HG02642 (cell line): ENCODE results near the gene MRPL39.
"Not testable (repeated sequence)": the region's sequence is repeated elsewhere in the genome, so short reads cannot be mapped to it uniquely, and the experiment has no call there.

Source experiments
- ATAC-seq: cut with Tn5 transposase; IDR thresholded peaks from one replicate; pipeline ENCODE4 v1.9.1; 2021; ENCODE audit warnings: mild to moderate bottlenecking; ENCODE audit not compliant: unreplicated experiment, poor library complexity

MRPL39 gene

DNA sequence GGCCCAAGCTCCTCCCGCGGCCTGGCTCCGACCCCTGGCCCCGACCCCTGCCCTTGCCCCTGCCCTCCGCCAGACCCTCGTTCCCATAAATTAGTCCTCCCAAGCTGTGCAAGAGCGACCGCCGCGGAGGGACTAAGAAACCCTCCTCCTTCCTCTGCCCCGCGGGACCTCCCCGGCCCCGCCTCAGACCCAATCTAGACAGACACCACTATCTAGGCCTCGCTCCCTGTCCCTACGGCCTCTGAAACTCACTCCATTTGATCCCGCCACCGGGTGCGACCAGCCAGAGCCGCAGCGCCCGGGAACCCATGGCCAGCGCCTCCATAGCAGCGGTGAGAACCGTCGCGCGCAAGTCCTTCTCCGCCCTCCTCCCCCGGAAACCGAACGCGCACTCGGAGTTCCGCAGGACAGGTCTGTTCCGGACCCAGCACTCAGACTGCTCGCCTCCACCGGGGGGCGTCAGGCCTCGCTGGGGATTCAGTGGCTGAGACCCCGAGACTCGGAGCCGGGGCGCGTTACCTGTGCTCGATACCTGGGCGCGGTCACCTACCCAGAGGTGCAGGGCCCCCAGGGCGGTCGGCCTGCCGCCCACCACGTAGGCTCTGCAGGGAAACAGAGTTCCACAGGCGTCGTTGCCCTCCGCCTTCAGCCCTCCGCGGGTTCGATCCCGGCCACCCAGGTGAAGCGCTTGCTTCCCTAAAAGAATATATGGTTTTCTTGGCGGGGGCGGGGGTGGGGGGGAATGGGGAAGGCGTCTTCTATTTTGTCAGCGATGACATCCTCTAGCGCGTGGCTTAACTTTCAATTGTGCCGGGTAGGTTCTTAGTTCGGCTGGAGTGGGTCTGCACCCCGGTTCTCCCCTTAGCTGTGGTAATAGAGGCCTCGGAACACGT is at the start of gene MRPL39:
Gene MRPL39, minus strand, starts transcription at position 331 of the 893 bp plus-strand sequence. Its CDS starts 6 bp downstream, at position 325.
- peak; percentile 96 for ATAC-seq

DNA sequence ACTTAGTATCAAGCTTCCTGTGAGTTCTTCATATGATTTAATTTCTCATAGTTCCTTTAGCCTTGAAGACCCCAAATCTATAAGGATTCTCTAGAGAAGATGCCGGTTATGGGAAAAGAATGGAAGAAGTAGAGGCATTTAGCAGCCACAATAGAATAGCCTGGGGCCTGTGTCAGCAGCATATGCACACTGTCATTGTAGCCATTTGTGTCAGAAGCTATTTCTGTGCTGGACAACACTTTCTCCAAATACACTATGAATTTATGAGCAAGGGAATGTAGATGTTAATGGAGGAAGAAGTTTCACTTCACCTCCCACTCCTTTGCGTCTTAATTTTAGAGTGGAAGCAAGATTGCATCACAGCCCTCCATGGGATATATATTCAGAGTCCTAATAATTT is 49.1 kb upstream of the MRPL39 start:
- no peak for ATAC-seq

DNA sequence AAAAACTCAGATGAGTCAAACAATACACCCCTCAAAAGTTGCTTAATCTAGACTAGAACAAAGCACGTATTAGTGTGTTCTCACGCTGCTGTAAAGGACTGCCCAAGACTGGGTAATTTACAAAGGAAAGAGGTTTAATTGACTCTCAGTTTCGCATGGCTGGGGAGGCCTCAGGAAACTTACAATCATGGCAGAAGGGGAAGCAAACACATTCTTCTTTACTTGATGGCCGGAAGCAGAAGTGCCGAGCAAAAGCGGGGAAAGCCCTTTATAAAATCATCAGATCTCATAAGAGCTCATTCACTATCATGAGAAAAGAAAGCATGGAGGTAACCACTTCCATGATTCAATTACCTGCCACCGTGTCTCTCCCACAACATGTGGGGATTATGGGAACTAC is 41.9 kb upstream of the MRPL39 start:
- ATAC-seq, result no peak

DNA sequence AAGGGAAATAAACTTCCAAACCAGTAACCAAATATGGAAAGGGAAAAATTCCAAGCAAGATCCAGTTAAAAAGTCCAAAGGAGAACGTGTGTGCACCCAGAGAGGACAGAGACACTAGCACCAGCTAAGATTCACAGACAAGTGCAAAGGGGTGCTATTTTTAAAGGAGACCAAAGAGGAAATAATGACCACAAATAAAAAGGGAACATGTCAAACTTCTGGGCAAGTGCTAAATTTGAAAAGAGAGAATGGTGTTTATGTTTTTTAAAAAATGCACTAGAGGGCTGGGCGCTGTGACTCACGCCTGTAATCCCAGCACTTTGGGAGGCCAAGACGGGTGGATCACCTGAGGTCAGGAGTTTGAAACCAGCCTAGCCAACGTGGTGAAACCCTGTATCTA is 40.4 kb upstream of the MRPL39 start:
- no peak for ATAC-seq

GRCh38 chr21:25646474-25646873 is 39.2 kb upstream of the MRPL39 start:
- ATAC-seq, result no peak

GRCh38 chr21:25643486-25643885 is 36.2 kb upstream of the MRPL39 start:
- no peak for ATAC-seq

- ATAC-seq, result no peak
Observed at GRCh38 chr21:25640943-25641292, 33.6 kb upstream of the MRPL39 start.

- ATAC-seq, result peak; percentile 30
Observed at GRCh38 chr21:25640202-25640942, 33.1 kb upstream of the MRPL39 start.

DNA sequence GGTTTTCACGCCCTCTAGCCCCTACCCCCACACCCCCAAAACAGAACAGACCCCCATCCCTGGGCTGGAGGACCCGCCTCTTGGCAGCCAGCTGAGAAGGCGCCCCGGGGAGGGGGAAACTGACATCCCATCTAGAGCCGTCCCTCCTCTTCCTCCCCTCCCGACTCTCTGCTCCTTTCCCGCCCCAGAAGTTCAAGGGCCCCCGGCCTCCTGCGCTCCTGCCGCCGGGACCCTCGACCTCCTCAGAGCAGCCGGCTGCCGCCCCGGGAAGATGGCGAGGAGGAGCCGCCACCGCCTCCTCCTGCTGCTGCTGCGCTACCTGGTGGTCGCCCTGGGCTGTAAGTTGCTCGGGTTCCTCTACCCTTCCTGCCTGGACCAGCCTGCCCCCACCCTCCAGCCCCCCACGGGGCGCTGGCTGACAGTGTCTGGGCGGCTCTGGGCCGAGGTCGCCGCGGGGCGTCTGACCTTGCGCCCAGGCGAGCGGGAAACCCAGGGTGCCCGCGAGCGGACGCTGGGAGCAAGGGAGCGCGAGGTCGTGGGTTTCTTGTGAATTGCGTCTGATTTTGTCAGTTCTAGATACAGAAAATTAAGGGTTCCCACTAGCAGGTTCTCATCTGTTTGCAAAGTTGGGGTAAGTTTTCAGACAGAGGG is 32.4 kb upstream of the MRPL39 start:
- ATAC-seq, result peak; percentile 80

DNA sequence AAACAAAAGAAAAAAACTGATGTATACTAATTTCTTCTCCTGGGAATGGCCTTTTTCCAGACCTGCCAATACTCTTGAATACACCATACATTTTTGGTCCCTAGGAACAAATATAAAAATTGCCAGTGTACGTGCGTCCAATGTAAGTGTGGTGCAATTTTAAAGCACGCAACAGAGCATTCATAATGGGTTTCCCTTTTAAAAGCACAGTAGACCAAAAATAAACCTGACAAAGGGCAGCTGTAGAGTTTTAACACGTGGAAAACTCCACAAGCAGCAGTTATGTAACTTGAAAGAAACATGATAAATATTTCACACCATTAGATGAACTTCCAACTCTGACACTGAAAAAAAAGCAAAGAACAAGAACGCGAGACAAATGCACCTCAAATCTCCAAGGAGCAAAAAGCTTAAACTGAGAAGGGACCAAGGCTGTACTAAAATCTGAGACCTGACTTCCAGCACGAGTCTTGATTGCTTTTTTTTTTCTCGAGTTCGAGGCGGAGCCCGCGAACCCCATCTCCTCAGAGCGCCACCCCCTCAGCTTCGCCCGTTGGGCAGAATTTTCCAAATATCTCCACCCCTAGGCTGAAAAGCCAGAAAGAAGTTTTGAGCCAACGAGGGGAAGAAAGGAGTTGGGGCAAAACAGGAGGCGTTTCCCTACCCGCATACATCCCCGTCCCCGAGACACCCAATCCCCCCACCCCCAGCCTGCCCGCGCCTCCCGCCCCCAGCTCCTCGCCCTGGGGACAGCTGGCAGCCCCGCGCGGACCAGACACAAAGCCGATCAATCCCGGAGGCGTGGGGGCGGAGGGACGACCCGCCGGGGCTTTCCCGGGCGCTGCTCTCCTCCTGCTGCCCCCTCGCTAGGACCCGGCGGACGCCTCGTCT is 31.6 kb upstream of the MRPL39 start, which contains the start of gene JAM2:
Gene JAM2, plus strand, starts transcription at position 599 of the 891 bp plus-strand sequence. CDS start 564 bp downstream, outside the sequence.
- peak; percentile 61 for ATAC-seq

- ATAC-seq, result no peak
Observed at GRCh38 chr21:25637851-25638659, 30.8 kb upstream of the MRPL39 start.

- no peak for ATAC-seq
Observed at GRCh38 chr21:25636727-25637126, 29.4 kb upstream of the MRPL39 start.

- ATAC-seq, result no peak
Observed at GRCh38 chr21:25635310-25635709, 28.0 kb upstream of the MRPL39 start.

- no peak for ATAC-seq
Observed at GRCh38 chr21:25632296-25632695, 25.0 kb upstream of the MRPL39 start.

- no peak for ATAC-seq
Observed at GRCh38 chr21:25626757-25627156, 19.5 kb upstream of the MRPL39 start.

DNA sequence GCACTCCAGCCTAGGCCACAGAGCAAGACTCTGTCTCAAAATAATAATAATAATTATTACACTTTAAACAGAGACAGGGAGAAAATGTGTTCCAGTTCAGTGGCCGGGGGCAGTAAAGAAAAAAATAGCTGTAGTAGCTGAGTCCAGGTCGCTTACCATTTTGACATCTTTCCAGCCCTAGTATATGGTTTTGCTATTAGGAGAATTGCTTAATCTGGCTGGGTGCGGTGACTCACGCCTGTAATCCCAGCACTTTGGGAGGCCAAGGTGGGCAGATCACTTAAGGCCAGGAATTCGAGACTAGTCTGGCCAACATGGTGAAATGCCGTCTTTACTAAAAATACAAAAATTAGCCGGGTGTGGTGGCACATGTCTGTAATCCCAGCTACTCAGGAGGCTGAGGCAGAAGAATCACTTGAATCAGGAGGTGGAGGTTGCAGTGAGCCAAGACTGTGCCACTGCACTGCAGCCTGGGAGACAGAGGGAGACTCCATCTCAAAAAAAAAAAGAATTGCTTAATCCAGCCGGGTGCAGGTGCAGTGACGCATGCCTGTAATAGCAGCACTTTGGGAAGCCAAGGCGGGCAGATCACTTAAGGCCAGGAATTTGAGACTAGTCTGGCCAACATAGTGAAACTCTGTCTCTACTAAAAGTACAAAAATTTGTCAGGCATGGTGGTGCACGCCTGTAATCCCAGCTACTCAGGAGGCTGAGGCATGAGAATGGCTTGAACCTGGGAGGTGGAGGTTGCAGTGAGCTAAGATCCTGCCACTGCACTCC is 18.7 kb upstream of the MRPL39 start:
- ATAC-seq, result not testable (repeated sequence)

DNA sequence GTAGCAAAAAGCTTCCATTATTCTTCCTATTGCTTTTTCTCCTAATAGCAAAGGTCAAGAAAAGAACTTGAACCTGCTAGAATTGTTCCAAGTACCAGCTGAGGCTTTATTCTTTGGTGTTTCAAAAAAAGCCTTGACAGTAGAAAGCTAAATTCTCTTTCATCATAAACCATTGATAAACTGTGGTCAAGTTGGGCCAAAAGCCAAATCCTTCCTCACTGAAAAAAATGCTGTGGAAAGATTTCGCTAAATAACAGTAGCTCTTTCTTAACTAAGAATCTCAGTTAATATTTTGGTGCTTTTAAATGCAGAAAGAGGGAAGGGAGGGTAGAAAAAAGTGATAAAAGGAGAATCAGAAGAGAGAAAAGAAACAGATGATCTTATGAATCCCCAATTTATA is 17.8 kb upstream of the MRPL39 start:
- ATAC-seq, result no peak

GRCh38 chr21:25624511-25624910 is 17.2 kb upstream of the MRPL39 start:
- no peak for ATAC-seq
